H1 (cell line): ENCODE results near the gene FOXB1. TPM values are rescaled to one million over a fixed set of nuclear protein-coding genes. Genes with fewer than 3 reads are reported as not detected.

Experiments used
- CHD2 ChIP-seq: IDR thresholded peaks from 2 replicates; pipeline ENCODE4 v1.6.1; 2012; ENCODE audit warnings: low read length, improper control_type of control experiment
- CHD7 ChIP-seq: fragments of 300-600 bp; sonication (generic); IDR thresholded peaks from 2 replicates; pipeline ENCODE4 v1.7.1; 2012; ENCODE audit warnings: low read length, moderate library complexity, mild to moderate bottlenecking, inconsistent platforms; ENCODE audit not compliant: insufficient replicate concordance
- CREB1 ChIP-seq: IDR thresholded peaks from 2 replicates; pipeline ENCODE4 v1.6.1; 2012; ENCODE audit warnings: inconsistent platforms
- EGR1 ChIP-seq: IDR thresholded peaks from 2 replicates; pipeline ENCODE4 v1.6.1; 2011; ENCODE audit warnings: low read depth, low read length, borderline replicate concordance
- EZH2 ChIP-seq: fragments of 200-600 bp; sonication (generic); IDR thresholded peaks from 2 replicates; pipeline ENCODE4 v1.7.1; 2012; ENCODE audit warnings: low read depth, mild to moderate bottlenecking, moderate library complexity, low read length, inconsistent platforms; ENCODE audit not compliant: severe bottlenecking
- JUN ChIP-seq: IDR thresholded peaks from 2 replicates; pipeline ENCODE4 v1.6.1; 2011; ENCODE audit warnings: low read depth, mild to moderate bottlenecking, improper control_type of control experiment, low read length
- NRF1 ChIP-seq: IDR thresholded peaks from 2 replicates; pipeline ENCODE4 v1.6.1; 2011; ENCODE audit warnings: mild to moderate bottlenecking, low read depth, low read length, improper control_type of control experiment
- PHF8 ChIP-seq: fragments of 200-600 bp; sonication (generic); conservative IDR thresholded peaks from 2 replicates; pipeline ENCODE4 v1.7.1; 2012; ENCODE audit warnings: low read depth, mild to moderate bottlenecking, inconsistent platforms, low read length, moderate library complexity
- SIX5 ChIP-seq: IDR thresholded peaks from 2 replicates; pipeline ENCODE4 v1.6.1; 2011; ENCODE audit warnings: mild to moderate bottlenecking, low read depth, low read length
- SP1 ChIP-seq: IDR thresholded peaks from 2 replicates; pipeline ENCODE4 v1.6.1; 2011; ENCODE audit warnings: low read depth, low read length
- polyA plus RNA-seq, 7 experiments: library from polyadenylated mRNA; depleted of rRNA in 3 of 7; stranded (reverse) in 5 of 7; unstranded in 2 of 7; fragments of >200 nt in 5 of 7; fragments of 200-250 nt in 2 of 7; gene quantifications; 1 replicate in 5 of 7; 2 replicates in 1 of 7; 4 replicates in 1 of 7; pipeline versions ENCODE4 v1.2.1 to v1.2.3, GENCODE V29; 2011 to 2013; ENCODE audit warnings: missing spikeins in 2 of 7, mixed read lengths in 2 of 7
- total RNA-seq: library from RNA; stranded (reverse); fragmentation: NEBNext Ultra II Directional; extraction: Animal tissue kit (Norgen Biotek cat#: 25700); gene quantifications from 2 replicates; pipeline ENCODE4 v1.2.1, GENCODE V29; 2021

Gene FOXB1
- total and polyA plus RNA-seq, 2 of the 8 experiments (the other 6 are each of a cell fraction or from before 2014, with no cell fraction given), result 0.92 to 1.5 TPM

GRCh38 chr15:59972241-59972640 lies 31.9 kb upstream of the FOXB1 start (continued):
- TF ChIP-seq CHD7 (no peak), EZH2 (no peak), PHF8 (no peak), EGR1 (no peak), CHD2 (no peak), SP1 (no peak), NRF1 (no peak), SIX5 (no peak), JUN (no peak), CREB1 (no peak)
